ENCODE results near the gene CSNK2B. TPM values are rescaled to one million over a fixed set of nuclear protein-coding genes. Genes with fewer than 3 reads are reported as not detected.

Gene CSNK2B
- total RNA-seq, 1 donor from 2014 or later: 36.6 TPM

GRCh38 chr6:31710523-31711219 is 44.8 kb downstream of the CSNK2B start:
- no peak for DNase-seq (ENCODE audit: low spot score)

- no peak for DNase-seq (ENCODE audit: low spot score)
Measured at GRCh38 chr6:31711233-31711632, 45.4 kb downstream of the CSNK2B start.

- DNase-seq (ENCODE audit: low spot score): no peak
Measured at GRCh38 chr6:31712296-31712695, 46.4 kb downstream of the CSNK2B start.

GRCh38 chr6:31713465-31713864 is 47.6 kb downstream of the CSNK2B start:
- DNase-seq (ENCODE audit: low spot score): no peak

GRCh38 chr6:31713991-31714684 is 48.3 kb downstream of the CSNK2B start:
- peak; percentile 58 for DNase-seq (ENCODE audit: low spot score)

- peak; percentile 71 for DNase-seq (ENCODE audit: low spot score)
Measured at GRCh38 chr6:31715022-31715958, 49.4 kb downstream of the CSNK2B start, which contains the start of gene LY6G6D. Gene LY6G6D (plus strand): TSS chr6:31715348. CDS start chr6:31715356, 8 bp downstream.

- no peak for DNase-seq (ENCODE audit: low spot score)
Measured at GRCh38 chr6:31717499-31718222, 51.8 kb downstream of the CSNK2B start.

GRCh38 chr6:31718265-31718664 is 52.4 kb downstream of the CSNK2B start:
- no peak for DNase-seq (ENCODE audit: low spot score)

GRCh38 chr6:31719001-31719400 is 53.1 kb downstream of the CSNK2B start:
- DNase-seq (ENCODE audit: low spot score): no peak

Other genes with a start within 250 kb of the CSNK2B start
- 0.24 TPM for gene MICB, start 167.9 kb upstream of the CSNK2B start, total RNA-seq (ENCODE audit: insufficient read depth, low replicate concordance)
- gene MCCD1, start 137.1 kb upstream of the CSNK2B start, total RNA-seq (ENCODE audit: insufficient read depth, low replicate concordance): not detected
- 185 TPM for gene DDX39B, start 124.1 kb upstream of the CSNK2B start, total RNA-seq (ENCODE audit: insufficient read depth, low replicate concordance)
- 3.6 TPM for gene ATP6V1G2, start 119.5 kb upstream of the CSNK2B start, total RNA-seq (ENCODE audit: insufficient read depth, low replicate concordance)
- gene NFKBIL1, start 118.5 kb upstream of the CSNK2B start, total RNA-seq (ENCODE audit: insufficient read depth, low replicate concordance): 28.6 TPM
- not detected for gene LTA, start 93.8 kb upstream of the CSNK2B start, total RNA-seq (ENCODE audit: insufficient read depth, low replicate concordance)
- 1.4 TPM for gene TNF, start 90.5 kb upstream of the CSNK2B start, total RNA-seq (ENCODE audit: insufficient read depth, low replicate concordance)
- gene LTB, start 83.7 kb upstream of the CSNK2B start, total RNA-seq (ENCODE audit: insufficient read depth, low replicate concordance): 0.96 TPM
- gene LST1, start 79.8 kb upstream of the CSNK2B start, total RNA-seq (ENCODE audit: insufficient read depth, low replicate concordance): not detected
- gene NCR3, start 73.1 kb upstream of the CSNK2B start, total RNA-seq (ENCODE audit: insufficient read depth, low replicate concordance): not detected
- gene AIF1, start 50.8 kb upstream of the CSNK2B start, total RNA-seq (ENCODE audit: insufficient read depth, low replicate concordance): 63.6 TPM
- gene PRRC2A, start 45.4 kb upstream of the CSNK2B start, total RNA-seq (ENCODE audit: insufficient read depth, low replicate concordance): 21.4 TPM
- gene BAG6, start 13.4 kb upstream of the CSNK2B start, total RNA-seq (ENCODE audit: insufficient read depth, low replicate concordance): 58.7 TPM
- gene APOM, start 10.2 kb upstream of the CSNK2B start, total RNA-seq (ENCODE audit: insufficient read depth, low replicate concordance): not detected
- gene C6orf47, start 5.3 kb upstream of the CSNK2B start, total RNA-seq (ENCODE audit: insufficient read depth, low replicate concordance): 24.1 TPM
- 9.6 TPM for gene GPANK1, start 1.1 kb upstream of the CSNK2B start, total RNA-seq (ENCODE audit: insufficient read depth, low replicate concordance)
- 1.2 TPM for gene LY6G5B, start 3.9 kb downstream of the CSNK2B start, total RNA-seq (ENCODE audit: insufficient read depth, low replicate concordance)
- 0.48 TPM for gene LY6G5C, start 15.0 kb downstream of the CSNK2B start, total RNA-seq (ENCODE audit: insufficient read depth, low replicate concordance)
- gene ABHD16A, start 37.2 kb downstream of the CSNK2B start, total RNA-seq (ENCODE audit: insufficient read depth, low replicate concordance): 33.7 TPM
- gene LY6G6F, start 40.8 kb downstream of the CSNK2B start, total RNA-seq (ENCODE audit: insufficient read depth, low replicate concordance): not detected
- not detected for gene LY6G6D, start 49.3 kb downstream of the CSNK2B start, total RNA-seq (ENCODE audit: insufficient read depth, low replicate concordance)
- gene LY6G6C, start 55.7 kb downstream of the CSNK2B start, total RNA-seq (ENCODE audit: insufficient read depth, low replicate concordance): 3.1 TPM
- 3.1 TPM for gene MPIG6B, start 57.3 kb downstream of the CSNK2B start, total RNA-seq (ENCODE audit: insufficient read depth, low replicate concordance)
- gene DDAH2, start 63.2 kb downstream of the CSNK2B start, total RNA-seq (ENCODE audit: insufficient read depth, low replicate concordance): 87.4 TPM
- gene CLIC1, start 70.5 kb downstream of the CSNK2B start, total RNA-seq (ENCODE audit: insufficient read depth, low replicate concordance): 203 TPM
- 8.2 TPM for gene MSH5, start 73.9 kb downstream of the CSNK2B start, total RNA-seq (ENCODE audit: insufficient read depth, low replicate concordance)
- gene SAPCD1, start 96.6 kb downstream of the CSNK2B start, total RNA-seq (ENCODE audit: insufficient read depth, low replicate concordance): not detected
- not detected for gene VWA7, start 111.2 kb downstream of the CSNK2B start, total RNA-seq (ENCODE audit: insufficient read depth, low replicate concordance)
- 18.8 TPM for gene VARS1, start 129.7 kb downstream of the CSNK2B start, total RNA-seq (ENCODE audit: insufficient read depth, low replicate concordance)
- gene LSM2, start 140.9 kb downstream of the CSNK2B start, total RNA-seq (ENCODE audit: insufficient read depth, low replicate concordance): 28.9 TPM
- gene HSPA1L, start 149.2 kb downstream of the CSNK2B start, total RNA-seq (ENCODE audit: insufficient read depth, low replicate concordance): 1.4 TPM
- 84.7 TPM for gene HSPA1A, start 149.5 kb downstream of the CSNK2B start, total RNA-seq (ENCODE audit: insufficient read depth, low replicate concordance)
- 37.3 TPM for gene HSPA1B, start 161.7 kb downstream of the CSNK2B start, total RNA-seq (ENCODE audit: insufficient read depth, low replicate concordance)
- gene NEU1, start 196.7 kb downstream of the CSNK2B start, total RNA-seq (ENCODE audit: insufficient read depth, low replicate concordance): 47.9 TPM
- gene SLC44A4, start 212.9 kb downstream of the CSNK2B start, total RNA-seq (ENCODE audit: insufficient read depth, low replicate concordance): 0.96 TPM
- gene EHMT2, start 231.6 kb downstream of the CSNK2B start, total RNA-seq (ENCODE audit: insufficient read depth, low replicate concordance): 33.9 TPM
- 1.9 TPM for gene ZBTB12, start 236.0 kb downstream of the CSNK2B start, total RNA-seq (ENCODE audit: insufficient read depth, low replicate concordance)

Measured in umbilical cord (tissue), 2 donors.